GM19372 (cell line): ENCODE measurements around the gene CELF4.

Experiments
- ATAC-seq: cut with Tn5 transposase; IDR thresholded peaks from one replicate; pipeline ENCODE4 v1.9.1; 2021; ENCODE audit warnings: mild to moderate bottlenecking, low read depth, moderate library complexity; ENCODE audit not compliant: unreplicated experiment

CELF4 gene

GRCh38 chr18:37565101-37565976, at the start of gene CELF4:
CELF4 (minus strand) TSS chr18:37565798.
- ATAC-seq = no peak

GRCh38 chr18:37613253-37613565, 47.6 kb upstream of the CELF4 start:
- no peak for ATAC-seq

DNA sequence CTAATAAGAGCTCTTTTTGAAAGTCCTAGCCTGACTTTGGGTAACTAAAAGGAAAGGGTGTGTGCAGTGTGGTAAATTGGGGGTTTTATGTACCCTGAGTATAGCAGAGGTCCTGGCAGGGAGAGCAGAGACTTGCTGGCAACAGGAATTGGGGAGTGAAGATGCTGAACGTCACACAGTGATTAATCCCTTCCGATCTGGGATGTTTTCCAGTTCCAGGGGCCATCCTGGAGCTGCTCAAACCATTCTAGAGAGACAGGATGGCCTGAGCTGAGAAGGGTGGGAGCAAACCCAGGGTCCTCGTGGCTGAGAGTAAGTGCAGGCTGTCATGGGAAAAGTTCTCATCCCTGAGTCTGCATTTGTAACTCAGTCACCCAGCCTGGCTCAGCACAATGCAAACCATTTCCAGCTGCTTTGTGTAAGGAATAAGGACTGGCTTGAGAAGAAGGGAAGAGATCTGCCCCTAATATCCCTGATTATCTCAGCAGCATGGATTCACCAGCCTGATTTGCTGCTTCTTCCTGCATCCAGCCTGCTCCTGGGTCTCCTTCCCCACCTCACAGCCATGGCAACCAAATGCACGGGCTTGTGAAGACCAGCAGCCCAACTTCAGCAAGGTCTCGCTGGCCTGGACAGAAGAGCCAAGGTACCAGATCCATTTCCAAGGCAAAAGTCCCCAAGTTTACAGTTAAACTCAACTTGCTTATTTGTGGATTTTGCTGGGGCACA, 47.1 kb upstream of the CELF4 start:
- no peak for ATAC-seq

- ATAC-seq = no peak
Measured at GRCh38 chr18:37611614-37612279, 46.1 kb upstream of the CELF4 start.

DNA sequence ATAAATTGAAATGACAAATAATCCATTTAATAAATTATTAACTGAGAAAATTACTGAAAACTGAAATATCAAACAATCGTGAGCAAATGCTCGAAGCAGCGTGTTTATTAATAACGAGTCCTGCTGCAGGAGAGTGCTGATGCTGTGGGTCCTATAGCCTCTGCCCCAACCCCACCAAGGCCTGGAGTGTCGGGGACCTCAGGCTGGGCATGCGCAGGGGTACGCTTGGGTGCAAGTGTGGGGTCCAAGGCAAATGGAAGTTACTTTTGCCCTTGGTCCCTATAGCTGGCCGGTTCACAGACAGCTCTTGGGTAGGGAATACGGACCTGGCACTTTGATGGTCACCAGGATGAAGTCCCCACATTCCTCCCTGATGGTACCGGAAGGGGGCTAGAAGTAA, 43.3 kb upstream of the CELF4 start:
- no peak for ATAC-seq

DNA sequence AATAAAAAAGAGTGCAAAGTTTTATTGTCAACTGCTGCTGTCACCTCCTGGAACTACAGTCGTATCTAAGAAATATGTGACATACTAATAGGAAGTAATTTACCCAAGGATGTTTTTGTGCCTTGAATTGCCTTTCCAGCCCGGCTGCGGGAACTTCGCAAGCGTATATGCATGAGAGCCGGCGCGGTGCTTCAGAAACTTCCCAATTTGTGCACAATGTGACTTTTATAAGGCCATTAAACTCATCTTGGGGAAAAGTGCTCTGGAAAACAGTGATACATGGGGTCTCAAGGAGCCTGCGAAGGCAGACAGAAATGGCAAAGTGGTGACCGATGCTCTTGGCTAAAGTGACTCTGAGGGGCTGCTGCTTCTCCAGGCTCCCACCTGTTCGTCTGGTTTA, 41.7 kb upstream of the CELF4 start:
- ATAC-seq = no peak

DNA sequence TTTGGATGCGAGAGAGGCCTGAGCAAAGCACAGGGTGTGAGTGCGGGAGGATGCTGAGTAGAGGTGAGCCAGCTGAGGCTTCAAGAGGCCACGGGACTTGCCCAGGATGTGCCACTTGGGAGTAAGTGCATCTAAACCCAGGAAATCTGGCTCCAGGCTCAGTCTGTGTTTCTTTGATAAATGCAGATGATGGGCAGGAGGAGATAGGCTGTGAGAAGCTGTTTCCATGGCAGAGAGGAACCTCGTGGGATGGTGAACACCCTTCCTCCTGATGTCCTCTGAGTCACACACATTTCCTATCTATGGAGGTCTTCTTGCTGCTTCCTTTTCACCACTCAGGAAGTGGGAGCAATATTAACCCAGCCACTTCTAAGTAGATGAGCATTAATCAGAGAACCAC, 38.4 kb upstream of the CELF4 start:
- ATAC-seq = no peak

DNA sequence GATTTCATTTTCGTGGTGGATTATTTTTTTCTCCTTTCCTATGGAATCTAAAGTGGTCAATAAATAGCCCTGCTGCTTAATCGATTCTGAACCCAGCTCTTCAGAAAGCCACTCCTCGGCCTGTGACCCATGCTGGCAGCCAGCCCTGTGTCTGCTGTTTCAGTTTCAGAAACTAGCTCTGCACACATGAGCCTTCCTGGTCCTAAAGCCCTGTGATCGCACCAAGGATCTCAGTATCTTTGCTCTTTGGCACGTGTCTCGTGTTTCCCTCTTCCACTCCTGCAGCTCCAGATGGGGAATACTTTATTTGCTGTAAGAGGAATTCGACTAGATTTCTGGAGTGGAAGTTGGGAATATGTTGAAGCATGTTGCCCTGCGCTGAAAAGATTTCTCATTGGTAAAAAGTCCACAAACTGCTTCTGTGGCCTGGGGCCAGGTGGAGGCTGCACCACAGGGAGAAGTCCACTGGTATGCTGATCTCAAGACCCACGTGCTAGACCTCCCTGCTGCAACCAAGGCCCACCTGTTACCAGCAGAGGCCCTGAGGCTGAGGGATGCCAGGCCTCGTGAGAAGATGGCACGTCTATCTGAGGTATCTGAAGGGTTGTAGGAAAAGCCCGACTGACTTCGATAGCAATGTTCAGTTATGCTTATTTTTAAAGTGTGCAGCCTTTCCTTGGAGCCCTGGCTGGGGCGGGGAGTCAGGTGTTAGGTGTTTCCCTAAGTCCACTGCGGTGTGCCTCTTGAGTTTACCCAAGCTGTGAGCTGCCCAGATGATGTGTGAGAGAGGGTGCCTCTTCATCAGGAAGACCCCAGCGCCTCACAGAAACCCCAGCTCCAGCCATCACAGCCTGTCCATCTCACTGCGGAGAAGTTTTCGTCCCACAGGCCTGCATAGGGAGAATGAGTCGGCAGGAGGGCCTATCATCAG, 33.6 kb upstream of the CELF4 start:
- no peak for ATAC-seq

DNA sequence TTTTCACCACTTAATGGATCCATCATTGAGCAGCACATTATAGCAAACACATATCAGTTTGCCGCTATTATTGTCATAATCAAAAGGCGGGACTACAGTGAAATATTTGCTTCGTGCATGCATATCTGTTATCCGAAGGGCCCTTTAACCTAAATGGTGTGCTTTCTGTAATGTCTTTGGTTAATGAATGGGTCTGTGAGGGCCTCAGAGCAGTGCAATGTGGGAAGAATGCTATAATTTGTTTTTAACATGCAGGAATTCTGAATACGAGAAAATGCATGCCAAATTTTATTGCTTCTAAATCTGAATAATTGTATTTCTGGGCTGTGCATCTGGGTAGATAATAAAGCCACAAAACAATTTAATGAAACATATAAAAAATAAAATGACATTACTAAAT, 32.8 kb upstream of the CELF4 start:
- ATAC-seq = no peak

- ATAC-seq = no peak
Measured at GRCh38 chr18:37590346-37590745, 24.7 kb upstream of the CELF4 start.

DNA sequence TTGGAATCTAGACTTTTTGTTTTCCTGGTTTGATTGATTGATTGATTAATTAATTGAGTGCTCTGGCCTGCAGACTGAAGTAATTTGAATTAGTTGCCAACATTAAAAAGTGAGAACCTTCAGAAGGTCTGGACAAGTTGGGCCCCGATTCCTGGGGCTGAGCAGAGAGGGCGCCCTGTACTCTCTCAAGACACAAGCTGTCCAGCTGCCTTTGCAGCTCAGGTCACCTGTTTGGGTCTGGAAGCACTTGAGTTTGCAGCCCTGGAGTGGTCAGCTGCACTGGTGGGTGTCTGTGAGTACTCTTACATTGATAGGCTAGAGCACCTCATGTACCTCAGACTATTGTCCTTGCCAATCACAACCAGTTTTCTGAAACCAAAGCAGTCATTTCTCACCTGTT, 22.7 kb upstream of the CELF4 start:
- no peak for ATAC-seq

GRCh38 chr18:37586656-37587225, 21.1 kb upstream of the CELF4 start:
- ATAC-seq = no peak

GRCh38 chr18:37584952-37585695, 19.5 kb upstream of the CELF4 start:
- no peak for ATAC-seq

- ATAC-seq = no peak
Measured at GRCh38 chr18:37584217-37584616, 18.6 kb upstream of the CELF4 start.

GRCh38 chr18:37582261-37582660, 16.7 kb upstream of the CELF4 start:
- no peak for ATAC-seq

DNA sequence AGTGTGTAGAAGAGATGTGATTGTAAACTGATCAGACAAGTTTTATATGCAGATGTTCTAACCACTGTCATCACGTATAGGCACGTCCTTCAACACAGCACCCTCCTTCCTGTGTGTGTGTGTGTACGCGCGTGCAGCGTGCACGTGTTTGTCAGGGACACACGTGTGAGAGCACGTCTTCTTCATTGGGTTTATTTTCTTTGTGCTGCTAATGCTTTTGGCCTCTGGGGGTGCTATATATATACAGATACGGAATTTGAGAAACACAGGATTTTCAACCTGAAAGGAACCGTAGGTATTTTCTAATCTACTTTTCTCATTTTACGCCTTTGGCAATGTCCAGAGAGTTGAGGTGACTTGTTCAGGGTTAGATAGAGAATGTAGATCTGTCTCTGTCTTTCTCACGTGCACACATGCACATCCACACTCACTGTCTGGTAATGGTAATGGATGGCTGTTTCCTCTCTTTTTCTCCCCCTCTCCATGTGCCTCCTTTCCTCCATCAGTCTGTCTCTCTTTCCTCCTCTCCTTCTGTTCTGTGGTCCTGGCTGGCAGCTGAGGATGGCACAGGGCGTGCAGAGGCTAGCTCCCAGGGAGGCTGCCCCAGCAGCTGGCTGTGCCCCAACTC, 13.4 kb upstream of the CELF4 start:
- ATAC-seq = no peak

DNA sequence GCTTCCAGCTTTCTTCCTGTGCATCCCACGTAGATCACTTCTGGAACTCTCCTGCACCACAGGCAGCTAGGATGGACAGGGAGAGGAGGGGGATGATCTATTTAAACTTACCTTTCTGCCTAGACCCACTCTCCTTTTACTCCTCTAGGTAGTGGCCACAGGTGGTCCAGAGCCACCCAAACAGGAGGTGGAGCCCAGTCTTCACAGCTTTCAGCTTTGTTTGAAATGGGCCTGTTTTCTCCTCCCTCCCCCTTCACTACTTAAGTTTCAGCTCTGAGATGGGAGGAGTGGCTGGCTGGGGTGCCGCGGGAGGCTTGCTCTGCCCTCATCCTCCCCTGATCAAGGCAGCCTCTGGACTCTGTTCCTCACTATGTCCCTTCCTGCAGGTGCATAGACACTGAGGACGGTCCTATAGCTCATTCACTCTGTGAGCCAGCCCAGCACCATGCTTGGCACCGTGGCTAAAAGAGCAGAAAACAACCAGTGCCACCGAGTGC, 12.6 kb upstream of the CELF4 start:
- ATAC-seq = no peak

GRCh38 chr18:37577051-37577611, 11.5 kb upstream of the CELF4 start:
- ATAC-seq = no peak
